Neutrophil (primary cell): ENCODE data around the gene LRRC36.

Experiments
- H3K27ac ChIP-seq: fragments of 200-600 bp; sonication (generic); 2 replicates; pipeline ENCODE4 v1.5.1; 2016; ENCODE audit warnings: mild to moderate bottlenecking, moderate library complexity
- H3K27me3 ChIP-seq: fragments of 200-600 bp; sonication (generic); 2 replicates; pipeline ENCODE4 v1.6.0; 2016; ENCODE audit warnings: mild to moderate bottlenecking
- H3K36me3 ChIP-seq: fragments of 200-600 bp; sonication (generic); 2 replicates; pipeline ENCODE4 v1.5.1; 2017
- H3K4me1 ChIP-seq, 2 experiments: fragments of 200-600 bp in 1 of 2; sonication (generic) in 1 of 2; 1 replicate in 1 of 2; 2 replicates in 1 of 2; pipeline versions ENCODE4 v1.5.1 to v1.6.1; 2013 to 2016; ENCODE audit warnings: low read depth in 1 of 2, low read length in 1 of 2, mild to moderate bottlenecking in 1 of 2, moderate library complexity in 1 of 2; ENCODE audit not compliant: control insufficient read depth in 1 of 2, insufficient read depth in 1 of 2
- H3K4me3 ChIP-seq, 2 experiments: fragments of 200-600 bp in 1 of 2; sonication (generic) in 1 of 2; 1 replicate in 1 of 2; 2 replicates in 1 of 2; pipeline ENCODE4 v1.5.1; 2013 to 2016; ENCODE audit warnings: low read depth in 1 of 2, low read length in 1 of 2, mild to moderate bottlenecking in 1 of 2, moderate library complexity in 1 of 2
- H3K9me3 ChIP-seq: fragments of 200-600 bp; sonication (generic); 2 replicates; pipeline ENCODE4 v1.5.1; 2016
- TF ChIP-seq, protein P1 (sequence below): fragments of 200-600 bp; sonication (generic); IDR thresholded peaks from 2 replicates; pipeline ENCODE4 v1.5.1; 2016; ENCODE audit warnings: antibody characterized with exemption

Gene LRRC36

DNA sequence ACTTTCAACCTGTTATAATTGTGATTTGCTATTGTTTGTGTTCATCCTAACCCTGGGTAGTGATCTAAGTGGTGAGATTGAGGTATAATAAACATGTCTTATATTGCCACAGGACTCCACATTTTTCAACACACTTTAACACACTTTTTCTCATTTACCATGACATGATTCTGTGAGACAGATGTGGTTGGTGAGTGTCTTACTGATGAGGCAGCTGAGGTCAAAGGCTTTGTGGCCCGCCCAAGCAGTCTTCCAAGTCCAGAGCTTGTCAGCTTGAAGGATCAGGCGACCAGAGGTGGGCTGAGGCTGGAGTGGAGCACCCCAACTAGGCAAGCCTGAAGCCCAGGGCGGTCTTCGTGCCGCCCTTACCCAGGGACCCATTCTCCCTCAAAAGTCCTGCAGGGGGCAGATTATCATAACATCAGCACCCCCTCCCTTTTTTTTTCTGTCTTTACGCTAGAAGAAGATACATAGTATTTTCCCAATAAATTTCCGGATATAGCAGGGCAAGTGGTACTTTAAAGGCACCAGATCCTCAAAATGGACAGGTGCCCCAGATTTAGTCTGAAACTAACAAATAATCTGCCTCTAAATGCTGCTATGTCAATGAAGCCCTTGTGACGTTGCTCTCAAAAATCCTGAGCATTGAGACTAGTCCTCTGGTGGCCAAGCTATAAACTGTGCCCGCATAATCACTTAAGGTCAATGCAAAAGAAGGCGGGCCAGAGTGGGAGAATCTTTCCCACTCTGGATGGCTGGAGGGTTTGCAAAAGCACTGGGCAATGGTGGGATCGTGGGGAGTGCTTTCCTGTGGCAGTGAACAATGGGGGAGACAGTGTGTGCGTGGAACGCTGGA, 21.2 kb upstream of the LRRC36 start:
- no peaks in the 10 kb centered on the region for H3K27me3 ChIP-seq
- TF ChIP-seq, protein P1, sequence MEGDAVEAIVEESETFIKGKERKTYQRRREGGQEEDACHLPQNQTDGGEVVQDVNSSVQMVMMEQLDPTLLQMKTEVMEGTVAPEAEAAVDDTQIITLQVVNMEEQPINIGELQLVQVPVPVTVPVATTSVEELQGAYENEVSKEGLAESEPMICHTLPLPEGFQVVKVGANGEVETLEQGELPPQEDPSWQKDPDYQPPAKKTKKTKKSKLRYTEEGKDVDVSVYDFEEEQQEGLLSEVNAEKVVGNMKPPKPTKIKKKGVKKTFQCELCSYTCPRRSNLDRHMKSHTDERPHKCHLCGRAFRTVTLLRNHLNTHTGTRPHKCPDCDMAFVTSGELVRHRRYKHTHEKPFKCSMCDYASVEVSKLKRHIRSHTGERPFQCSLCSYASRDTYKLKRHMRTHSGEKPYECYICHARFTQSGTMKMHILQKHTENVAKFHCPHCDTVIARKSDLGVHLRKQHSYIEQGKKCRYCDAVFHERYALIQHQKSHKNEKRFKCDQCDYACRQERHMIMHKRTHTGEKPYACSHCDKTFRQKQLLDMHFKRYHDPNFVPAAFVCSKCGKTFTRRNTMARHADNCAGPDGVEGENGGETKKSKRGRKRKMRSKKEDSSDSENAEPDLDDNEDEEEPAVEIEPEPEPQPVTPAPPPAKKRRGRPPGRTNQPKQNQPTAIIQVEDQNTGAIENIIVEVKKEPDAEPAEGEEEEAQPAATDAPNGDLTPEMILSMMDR = no peak

GRCh38 chr16:67310561-67310960, 16.1 kb upstream of the LRRC36 start:
- Histone ChIP-seq H3K4me1 (no peaks in the 10 kb centered on the region), H3K27ac (no peak overlapping the region), H3K9me3 (no peaks in the 10 kb centered on the region), H3K27me3 (no peaks in the 10 kb centered on the region), H3K36me3 (no peaks in the 10 kb centered on the region), H3K4me3 (no peak overlapping the region)
- TF ChIP-seq, protein P1 = no peak

More for the DNA sequence above, 21.2 kb upstream of the LRRC36 start:
- Histone ChIP-seq H3K36me3 (no peaks in the 10 kb centered on the region), H3K4me3 (no peak overlapping the region), H3K4me1 (no peaks in the 10 kb centered on the region), H3K27ac (no peak overlapping the region), H3K9me3 (no peaks in the 10 kb centered on the region)

DNA sequence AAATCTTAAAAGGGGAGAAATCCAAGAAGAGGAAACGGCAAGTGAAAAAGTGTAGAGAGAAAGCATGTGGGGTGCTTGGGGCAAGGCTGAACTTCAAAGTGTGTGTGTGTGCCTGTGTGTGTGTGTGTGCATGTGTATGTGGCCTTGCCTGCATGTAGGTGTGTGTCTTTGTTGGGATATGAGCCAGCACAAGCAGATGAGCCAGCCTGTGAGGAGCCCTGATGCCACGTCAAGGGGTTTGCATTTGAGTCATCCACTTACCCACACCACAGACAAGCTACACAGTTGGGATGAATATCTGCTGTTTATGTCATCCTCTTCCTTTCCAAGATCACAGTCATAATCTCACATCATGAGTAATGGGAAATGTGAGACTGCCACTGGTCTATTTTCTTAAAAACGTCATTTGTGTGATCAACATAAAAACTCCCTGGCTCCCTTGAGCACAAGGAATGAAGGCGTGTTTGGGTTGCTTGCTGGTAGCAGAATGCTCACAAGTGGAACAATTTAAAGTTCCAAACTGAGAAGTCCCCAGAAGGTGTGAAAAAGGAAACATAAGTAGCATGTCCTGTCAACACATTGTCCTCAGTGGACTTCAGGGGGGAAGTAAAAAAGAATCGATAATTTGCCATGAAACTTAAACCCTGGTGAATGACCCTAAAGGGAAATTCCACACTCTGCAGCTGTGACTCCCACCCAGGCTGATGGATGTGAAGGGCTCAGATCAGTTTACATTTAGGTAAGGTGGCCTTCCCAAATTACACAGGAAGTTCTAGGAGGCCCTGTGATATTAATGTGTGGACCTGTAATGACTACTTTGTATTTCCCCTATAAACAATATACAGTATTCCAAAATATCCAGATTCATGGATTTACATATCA, 14.8 kb upstream of the LRRC36 start:
- peaks cover 3% of the 10 kb centered on the region for H3K27me3 ChIP-seq
- TF ChIP-seq, protein P1 = no peak
- H3K36me3 ChIP-seq = no peaks in the 10 kb centered on the region
- no peak overlapping the region for H3K27ac ChIP-seq
- no peak overlapping the region for H3K4me3 ChIP-seq
- H3K4me1 ChIP-seq = no peaks in the 10 kb centered on the region
- no peaks in the 10 kb centered on the region for H3K9me3 ChIP-seq

DNA sequence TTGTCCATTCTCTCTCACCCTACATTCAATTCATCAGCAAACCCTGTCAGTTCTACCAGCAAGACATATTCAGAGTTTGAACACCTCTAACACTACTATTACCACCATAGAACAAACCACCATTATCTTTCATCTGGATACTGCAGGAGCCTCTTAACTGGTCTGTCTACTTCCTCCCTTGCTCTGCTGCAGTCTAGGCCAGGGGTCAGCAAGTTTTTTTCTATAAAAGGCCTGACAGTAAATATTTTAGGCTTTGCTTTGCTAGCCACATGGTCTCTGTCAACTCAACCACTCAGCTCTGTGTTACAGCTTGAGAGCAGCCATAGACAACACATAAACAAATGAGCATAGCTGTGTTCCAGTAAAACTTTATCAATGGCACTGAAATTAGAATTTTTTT, 13.9 kb upstream of the LRRC36 start:
- Histone ChIP-seq H3K4me1 (no peaks in the 10 kb centered on the region), H3K4me3 (no peak overlapping the region), H3K36me3 (no peaks in the 10 kb centered on the region), H3K27ac (no peak overlapping the region), H3K27me3 (peaks cover 4% of the 10 kb centered on the region), H3K9me3 (no peaks in the 10 kb centered on the region)
- TF ChIP-seq, protein P1 = no peak

DNA sequence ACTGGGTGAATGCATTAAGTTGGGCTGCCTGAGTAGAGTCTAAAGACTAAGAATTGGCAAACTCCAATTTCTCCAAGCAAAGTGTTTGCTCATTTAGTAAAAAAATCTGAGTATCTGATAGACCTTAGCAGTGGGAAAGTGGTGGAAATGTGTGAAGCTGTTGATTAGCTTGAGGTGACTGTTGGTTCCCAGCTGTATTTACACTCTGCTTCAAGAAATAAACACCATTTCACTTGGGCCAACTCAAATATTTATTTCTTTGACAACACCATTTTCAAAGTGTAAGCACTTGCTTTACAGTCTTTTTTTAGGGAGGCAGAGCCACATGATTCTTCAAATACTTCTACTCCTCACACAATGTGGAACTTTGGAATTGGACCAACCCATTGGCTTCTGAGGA, 8.8 kb upstream of the LRRC36 start:
- no peaks in the 10 kb centered on the region for H3K9me3 ChIP-seq
- no peak overlapping the region for H3K4me3 ChIP-seq
- H3K4me1 ChIP-seq = no peaks in the 10 kb centered on the region
- no peaks in the 10 kb centered on the region for H3K36me3 ChIP-seq
- no peak overlapping the region for H3K27ac ChIP-seq
- TF ChIP-seq, protein P1 = no peak
- peaks cover 28% of the 10 kb centered on the region for H3K27me3 ChIP-seq
